ENCODE data around the gene SLC15A5. TPM values are rescaled to one million over a fixed set of nuclear protein-coding genes. Genes with fewer than 3 reads are reported as not detected.

Gene SLC15A5
- total RNA-seq, 1 experiment from 2014 or later, result not detected

DNA sequence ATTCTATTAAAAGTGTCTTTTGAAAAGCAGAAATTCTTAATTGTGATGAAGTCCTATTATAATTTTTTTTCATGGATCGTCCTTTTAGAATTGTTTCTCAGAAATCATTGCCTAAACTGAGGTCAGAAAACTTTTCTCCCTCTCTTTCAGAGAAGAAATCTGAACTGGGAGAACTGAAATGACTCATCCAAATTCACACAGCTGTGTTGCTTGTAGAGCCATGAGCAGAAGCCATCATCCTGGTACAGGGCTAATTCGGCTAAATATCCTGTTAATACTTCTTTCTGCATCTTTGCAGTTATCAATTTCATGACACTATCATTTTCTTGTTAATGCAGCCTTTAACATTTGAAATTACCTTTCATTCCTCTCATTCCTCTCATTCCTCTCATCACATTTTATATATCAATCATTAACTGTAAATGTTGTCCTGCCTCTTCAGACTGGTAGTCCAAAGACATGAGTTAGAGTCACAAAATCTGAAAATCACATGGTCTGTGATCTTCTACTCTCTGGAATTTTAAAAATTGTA, 15.5 kb downstream of the SLC15A5 start:
- no peak for DNase-seq (ENCODE audit: low read depth)

- DNase-seq (ENCODE audit: low read depth), result no peak
Measured at GRCh38 chr12:16260206-16260605, 17.3 kb downstream of the SLC15A5 start.

DNA sequence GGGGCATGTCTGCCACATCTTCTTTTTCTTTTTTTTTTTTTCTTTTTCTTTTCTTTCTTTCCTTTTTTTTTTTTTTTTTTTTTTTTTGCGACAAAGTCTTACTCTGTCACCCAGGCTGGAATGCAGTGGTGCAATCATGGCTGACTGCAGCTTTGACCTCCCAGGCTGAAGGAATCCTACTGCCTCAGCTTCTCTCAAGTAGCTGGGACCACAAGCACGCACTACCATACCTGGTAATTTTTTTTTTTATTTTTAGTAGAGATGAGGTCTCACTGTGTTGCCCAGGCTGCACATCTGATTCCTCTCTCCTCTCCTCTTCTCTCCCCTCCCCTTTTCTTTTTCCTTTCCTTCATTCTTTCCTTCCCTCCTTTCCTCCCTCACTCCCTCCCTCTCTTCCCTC, 18.5 kb downstream of the SLC15A5 start:
- DNase-seq (ENCODE audit: low read depth), result no peak

- DNase-seq (ENCODE audit: low read depth), result no peak
Measured at GRCh38 chr12:16246264-16246663, 31.2 kb downstream of the SLC15A5 start.

GRCh38 chr12:16245209-16245608, 32.3 kb downstream of the SLC15A5 start:
- DNase-seq (ENCODE audit: low read depth), result no peak

GRCh38 chr12:16243487-16244412, 33.7 kb downstream of the SLC15A5 start:
- DNase-seq (ENCODE audit: low read depth), result no peak

DNA sequence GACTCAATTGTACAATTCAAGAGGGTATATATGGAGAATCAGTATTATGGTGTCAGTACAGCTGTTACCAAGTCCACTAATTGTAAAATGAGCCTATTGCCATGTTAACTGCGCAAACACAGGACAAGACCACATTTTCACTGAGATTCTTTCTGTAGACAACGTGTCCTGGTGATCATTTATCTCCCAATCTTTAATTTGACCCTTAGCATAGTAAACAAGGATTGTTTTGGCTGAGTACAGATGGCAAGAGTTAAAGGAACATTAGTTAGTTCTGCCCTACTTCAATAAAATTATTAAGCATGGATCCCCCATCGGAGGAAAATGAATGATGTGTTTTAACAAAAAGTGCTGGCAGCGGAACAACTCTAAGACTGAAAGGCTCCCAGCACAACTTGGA, 36.1 kb downstream of the SLC15A5 start:
- DNase-seq (ENCODE audit: low read depth), result no peak

GRCh38 chr12:16238661-16239060, 38.8 kb downstream of the SLC15A5 start:
- DNase-seq (ENCODE audit: low read depth), result no peak

GRCh38 chr12:16229676-16230075, 47.8 kb downstream of the SLC15A5 start:
- no peak for DNase-seq (ENCODE audit: low read depth)

DNA sequence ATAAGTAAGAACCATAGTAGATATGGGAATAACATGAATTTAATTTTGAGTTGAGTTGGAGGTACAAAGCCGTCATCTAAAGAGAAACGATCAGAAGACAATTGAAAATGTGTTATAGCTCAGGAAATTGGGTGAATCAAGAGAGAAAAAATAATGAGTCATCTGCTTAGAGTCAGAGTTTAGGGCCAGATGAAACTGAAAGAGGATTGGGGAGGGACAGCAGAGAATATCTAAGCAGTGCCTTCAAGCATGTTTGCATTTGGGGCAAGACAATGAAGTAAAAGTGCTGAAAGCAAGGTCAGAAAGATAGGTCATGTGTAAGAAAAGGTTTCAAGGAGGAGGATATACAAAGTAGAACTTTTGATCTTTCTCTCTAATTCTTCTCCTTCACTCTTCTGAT, 49.4 kb downstream of the SLC15A5 start:
- DNase-seq (ENCODE audit: low read depth), result no peak

DNA sequence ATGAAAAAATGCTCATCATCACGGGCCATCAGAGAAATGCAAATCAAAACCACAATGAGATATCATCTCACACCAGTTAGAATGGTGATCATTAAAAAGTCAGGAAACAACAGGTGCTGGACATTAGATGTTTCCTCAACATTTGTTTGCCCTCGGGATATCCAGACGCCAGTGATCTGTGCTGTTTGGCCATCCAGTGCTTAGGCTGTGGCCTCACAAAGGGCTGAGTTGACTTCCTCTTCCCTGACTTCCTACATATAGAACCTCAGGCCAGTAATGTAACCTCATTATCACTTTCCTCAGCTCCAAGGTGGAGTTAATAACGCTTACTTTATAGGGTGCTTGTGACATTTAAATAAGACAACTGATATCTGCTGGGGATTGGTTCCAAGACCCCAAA, 51.8 kb downstream of the SLC15A5 start:
- no peak for DNase-seq (ENCODE audit: low read depth)

DNA sequence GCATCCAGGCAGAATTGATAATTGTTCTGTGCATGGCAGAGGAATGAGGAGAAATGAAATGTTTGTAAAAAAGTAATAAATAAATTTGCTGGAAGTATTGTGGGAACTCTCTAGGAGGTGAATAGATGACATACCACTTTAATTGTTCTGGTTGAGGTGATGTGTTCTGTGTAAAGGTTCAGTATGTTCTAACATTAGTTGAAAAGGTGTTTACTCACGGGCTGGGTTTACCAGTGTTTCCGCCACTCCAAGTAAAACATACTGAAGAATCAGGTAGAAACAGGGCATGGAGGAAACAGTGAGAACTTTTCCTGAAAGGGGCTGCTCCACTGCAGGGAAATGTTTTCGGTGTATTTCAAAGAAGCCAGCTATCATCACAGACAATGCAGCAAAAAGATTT, 53.3 kb downstream of the SLC15A5 start:
- no peak for DNase-seq (ENCODE audit: low read depth)

GRCh38 chr12:16221776-16222175, 55.7 kb downstream of the SLC15A5 start:
- no peak for DNase-seq (ENCODE audit: low read depth)

GRCh38 chr12:16220120-16220519, 57.4 kb downstream of the SLC15A5 start:
- DNase-seq (ENCODE audit: low read depth), result no peak

GRCh38 chr12:16218934-16219751, 58.3 kb downstream of the SLC15A5 start:
- no peak for DNase-seq (ENCODE audit: low read depth)

DNA sequence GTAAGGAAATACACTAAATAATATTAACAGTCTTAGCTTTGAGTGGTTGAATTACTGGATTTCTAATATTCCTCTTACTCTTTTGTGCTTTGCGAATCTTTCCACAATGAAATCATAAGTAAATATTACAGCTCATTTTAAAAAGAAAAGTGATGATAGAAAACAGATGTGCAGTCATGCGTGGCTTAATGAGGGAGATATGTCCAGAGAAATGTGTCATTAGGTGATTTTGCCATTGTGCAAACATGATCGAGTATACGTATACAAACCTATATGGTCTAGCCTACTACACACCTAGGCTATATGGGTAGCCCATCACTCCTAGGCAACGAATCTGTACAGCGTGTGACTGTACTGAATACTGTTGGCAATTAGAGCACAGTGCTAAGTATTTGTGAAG, 59.3 kb downstream of the SLC15A5 start:
- DNase-seq (ENCODE audit: low read depth), result no peak

DNA sequence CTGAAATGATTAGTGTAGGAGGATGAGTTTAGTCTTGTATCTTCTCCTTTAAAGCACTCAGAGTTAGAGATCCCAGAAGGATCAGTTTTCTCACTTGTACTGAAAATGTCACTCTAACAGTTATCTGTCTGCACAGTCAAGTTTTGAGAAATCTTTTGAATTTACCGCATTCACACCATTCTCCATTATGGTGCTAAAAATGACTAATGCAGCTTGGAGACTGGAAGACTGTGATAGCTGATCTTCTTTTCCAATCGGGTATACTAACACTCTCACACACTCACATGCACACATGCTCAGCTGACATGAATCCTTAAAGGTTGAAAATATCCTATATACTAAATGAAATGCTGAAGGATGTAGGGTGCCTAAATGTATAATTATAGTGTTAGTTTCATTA, 65.8 kb downstream of the SLC15A5 start:
- no peak for DNase-seq (ENCODE audit: low read depth)

- no peak for DNase-seq (ENCODE audit: low read depth)
Measured at GRCh38 chr12:16198884-16199283, 78.6 kb downstream of the SLC15A5 start.

GRCh38 chr12:16197600-16197999, 79.9 kb downstream of the SLC15A5 start:
- DNase-seq (ENCODE audit: low read depth), result no peak

- peak; percentile 2 for DNase-seq (ENCODE audit: low read depth)
Measured at GRCh38 chr12:16189849-16190248, 87.6 kb downstream of the SLC15A5 start.

DNA sequence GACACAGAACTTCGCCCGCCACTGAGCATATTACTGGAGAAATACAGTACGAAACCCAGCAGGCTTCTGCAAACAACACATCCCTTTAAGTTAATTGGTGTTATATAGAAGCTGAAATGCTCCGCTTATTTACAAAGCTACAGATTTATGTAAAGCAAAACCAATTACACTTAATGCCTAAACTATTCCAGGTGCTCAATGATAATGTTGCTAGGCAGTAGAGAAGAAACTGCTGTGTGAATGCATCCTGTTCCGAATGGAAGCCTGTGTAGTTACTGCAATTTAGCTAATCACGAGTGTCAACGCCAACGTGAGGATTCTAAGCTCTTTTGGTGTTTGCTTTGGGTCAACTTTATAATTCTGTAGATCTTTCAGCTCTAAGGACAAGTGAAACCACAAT, 89.8 kb downstream of the SLC15A5 start:
- DNase-seq (ENCODE audit: low read depth), result no peak

DNA sequence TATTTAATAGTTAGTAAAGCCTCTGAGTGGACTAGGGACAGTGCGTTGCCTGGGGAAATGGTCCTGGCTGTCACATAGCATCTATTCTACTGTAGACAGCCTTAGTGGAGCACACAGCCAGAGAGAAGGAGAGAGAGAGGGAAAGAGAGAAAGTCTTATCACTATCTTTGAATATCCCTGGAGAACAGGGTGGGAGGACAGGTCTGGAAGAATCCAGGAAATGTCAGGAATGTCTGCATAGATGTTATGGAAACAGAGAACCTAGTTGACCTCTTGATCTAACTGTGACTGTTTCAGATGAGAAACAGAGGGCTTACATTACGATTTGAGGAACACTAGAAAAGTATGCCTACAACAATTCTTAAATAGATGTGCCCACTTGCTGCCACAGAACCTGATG, 92.8 kb downstream of the SLC15A5 start:
- no peak for DNase-seq (ENCODE audit: low read depth)

DNA sequence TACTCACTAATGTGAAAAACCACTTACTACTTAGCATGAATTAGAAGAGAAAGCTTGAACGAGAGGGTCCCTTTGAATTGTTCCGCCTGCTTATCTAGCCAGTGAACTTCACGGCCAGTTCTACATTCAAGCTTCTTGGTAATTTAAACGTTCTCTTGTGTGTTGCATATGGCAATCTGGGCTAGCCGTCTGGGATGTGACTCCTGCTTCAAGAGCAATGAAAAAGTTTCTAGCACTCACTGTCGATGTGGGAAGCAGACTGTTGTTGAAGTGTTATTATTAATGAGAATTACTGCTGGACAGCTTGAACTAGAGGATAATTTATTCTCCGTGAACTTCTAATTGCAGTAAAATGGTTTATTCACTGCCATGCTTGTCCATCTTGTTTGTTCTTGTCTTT, 93.9 kb downstream of the SLC15A5 start:
- no peak for DNase-seq (ENCODE audit: low read depth)
